A549 (cell line): ENCODE measurements around the gene UGT1A9. TPM values are rescaled to one million over a fixed set of nuclear protein-coding genes. Genes with fewer than 3 reads are reported as not detected.

Experiments
- ATAC-seq, 2 experiments: fragments of 200-7000 bp in 1 of 2; fragments of >200 bp in 1 of 2; cut with Nextera tagmentation in 1 of 2; cut with Tn5 transposase in 1 of 2; 3 replicates each; pipeline versions ENCODE4 v1.8.0 to v1.9.1; 2018 to 2020; ENCODE audit warnings: mild to moderate bottlenecking in 1 of 2, moderate library complexity in 1 of 2
- CTCF ChIA-PET: fragments of 300-600 bp; sonication (Branson Sonifier 250); formaldehyde crosslinking; extraction: SDS; loops from one replicate; lab custom pipeline; 2021; ENCODE audit warnings: antibody characterized with exemption, inconsistent platforms; lab: Yijun Ruan, JAX
- POLR2A ChIA-PET: fragments of 350-600 bp; formaldehyde crosslinking; extraction: SDS; loops from one replicate; lab custom pipeline; 2021; ENCODE audit warnings: antibody characterized with exemption, inconsistent platforms; lab: Yijun Ruan, JAX
- DNase-seq, 2 experiments: peaks; one replicate each; pipeline versions ENCODE4 v3.0.0 to v3.0.0-alpha.2; 2011 to 2016; ENCODE audit warnings: low read depth in 1 of 2, low spot score in 1 of 2
- FAIRE-seq: peaks from 2 replicates; lab custom pipeline; 2011; peaks lifted over from hg19 to GRCh38; lab: Jason Lieb, UNC
- H3K27ac ChIP-seq, 2 experiments: fragments of >200 bp; sonication (Bioruptor Twin); formaldehyde crosslinking; 3 replicates each; pipeline ENCODE4 v1.5.1; 2016 to 2017
- H3K4me1 ChIP-seq: fragments of >200 bp; sonication (Bioruptor Twin); formaldehyde crosslinking; 3 replicates; pipeline ENCODE4 v1.6.1; 2016
- H3K4me2 ChIP-seq: fragments of >200 bp; sonication (Bioruptor Twin); formaldehyde crosslinking; 3 replicates; pipeline ENCODE4 v1.6.1; 2016
- H3K4me3 ChIP-seq: fragments of >200 bp; sonication (Bioruptor Twin); formaldehyde crosslinking; 3 replicates; pipeline ENCODE4 v1.5.1; 2016
- H3K9me3 ChIP-seq: fragments of >200 bp; sonication (Bioruptor Twin); formaldehyde crosslinking; 3 replicates; pipeline ENCODE4 v1.6.1; 2016
- BCL3 ChIP-seq: fragments of >200 bp; sonication (Bioruptor Twin); formaldehyde crosslinking; IDR thresholded peaks from 3 replicates; pipeline ENCODE4 v1.6.1; 2016
- BHLHE40 ChIP-seq: IDR thresholded peaks from 2 replicates; pipeline ENCODE4 v1.6.1; 2012; ENCODE audit warnings: low read depth, low read length, inconsistent platforms
- CHD4 ChIP-seq: fragments of 200-600 bp; sonication (generic); IDR thresholded peaks from 2 replicates; pipeline ENCODE4 v1.6.1; 2016; ENCODE audit warnings: antibody characterized with exemption, mild to moderate bottlenecking, borderline replicate concordance
- EHF ChIP-seq: fragments of 250-450 bp; sonication (Bioruptor Pico); IDR thresholded peaks from 2 replicates; pipeline ENCODE4 v1.5.0; 2020; ENCODE audit warnings: mild to moderate bottlenecking
- FOSB ChIP-seq: fragments of 250-450 bp; sonication (Bioruptor Pico); IDR thresholded peaks from 2 replicates; pipeline ENCODE4 v1.5.0; 2020; ENCODE audit warnings: mild to moderate bottlenecking, moderate library complexity
- FOXS1 ChIP-seq: fragments of 250-450 bp; sonication (Bioruptor Pico); IDR thresholded peaks from 2 replicates; pipeline ENCODE4 v1.5.0; 2020; ENCODE audit warnings: mild to moderate bottlenecking, moderate library complexity
- GATA3 ChIP-seq: IDR thresholded peaks from 2 replicates; pipeline ENCODE4 v1.6.1; 2012; ENCODE audit warnings: borderline replicate concordance
- HEYL ChIP-seq: fragments of 250-450 bp; sonication (Bioruptor Pico); IDR thresholded peaks from 2 replicates; pipeline ENCODE4 v1.8.0; 2021; ENCODE audit warnings: mild to moderate bottlenecking, moderate library complexity
- KDM5A ChIP-seq: fragments of 200-600 bp; sonication (generic); IDR thresholded peaks from 2 replicates; pipeline ENCODE4 v1.6.1; 2016; ENCODE audit warnings: antibody characterized with exemption, mild to moderate bottlenecking
- NFE2L2 ChIP-seq: fragments of 150-350 bp; conservative IDR thresholded peaks from 2 replicates; pipeline ENCODE4 v1.6.1; 2014; ENCODE audit warnings: low read length
- NPAS2 ChIP-seq: fragments of 250-450 bp; sonication (Bioruptor Pico); IDR thresholded peaks from 2 replicates; pipeline ENCODE4 v1.8.0; 2022; ENCODE audit warnings: mild to moderate bottlenecking, moderate library complexity, borderline replicate concordance
- PHF8 ChIP-seq: fragments of 200-600 bp; sonication (generic); IDR thresholded peaks from 2 replicates; pipeline ENCODE4 v1.6.1; 2016; ENCODE audit warnings: low read depth, mild to moderate bottlenecking, antibody characterized with exemption, moderate library complexity, borderline replicate concordance
- POLR2AphosphoS2 ChIP-seq: conservative IDR thresholded peaks from 2 replicates; pipeline ENCODE4 v1.6.1; 2012; ENCODE audit warnings: low read length, improper control_type of control experiment, inconsistent platforms
- TFCP2L1 ChIP-seq: fragments of 250-450 bp; sonication (Bioruptor Pico); IDR thresholded peaks from 2 replicates; pipeline ENCODE4 v1.5.0; 2021; ENCODE audit warnings: mild to moderate bottlenecking
- ZC3H11A ChIP-seq: fragments of 450-650 bp; IDR thresholded peaks from 2 replicates; pipeline ENCODE4 v1.6.1; 2014; ENCODE audit warnings: antibody characterized with exemption, mild to moderate bottlenecking
- ZNF302 ChIP-seq: fragments of 250-450 bp; sonication (Bioruptor Pico); IDR thresholded peaks from 2 replicates; pipeline ENCODE4 v1.9.0; 2021; ENCODE audit warnings: inconsistent platforms, mild to moderate bottlenecking, moderate library complexity
- ZSCAN20 ChIP-seq: fragments of 250-450 bp; sonication (Bioruptor Pico); IDR thresholded peaks from 2 replicates; pipeline ENCODE4 v1.8.0; 2022; ENCODE audit warnings: mild to moderate bottlenecking, moderate library complexity
- WGBS: methylation state at CpG from one replicate; pipeline ENCODE4 v1.1.6; 2017; ENCODE audit errors: missing lambda C conversion rate; 5-methylcytosine and 5-hydroxymethylcytosine counted together
- polyA plus RNA-seq, 4 experiments: library from polyadenylated mRNA; depleted of rRNA in 3 of 4; stranded (reverse); fragments of >200 nt; fragmentation: RNase III in 1 of 4; extraction: RNeasy Plus Mini Kit Qiagen cat#74134 plus additional on column Dnase treatment in 1 of 4; gene quantifications; 2 replicates in 3 of 4; 3 replicates in 1 of 4; pipeline ENCODE4 v1.2.3, GENCODE V29; 2011 to 2017
- TF ChIP-seq, protein P1 (sequence below): fragments of 200-600 bp; sonication (generic); IDR thresholded peaks from 2 replicates; pipeline ENCODE4 v1.6.1; 2016; ENCODE audit warnings: antibody characterized with exemption, mild to moderate bottlenecking, moderate library complexity

Gene UGT1A9
- polyA plus RNA-seq, 2 of the 4 experiments (the other 2 are of a cell fraction) = 11.0 to 13.1 TPM

DNA sequence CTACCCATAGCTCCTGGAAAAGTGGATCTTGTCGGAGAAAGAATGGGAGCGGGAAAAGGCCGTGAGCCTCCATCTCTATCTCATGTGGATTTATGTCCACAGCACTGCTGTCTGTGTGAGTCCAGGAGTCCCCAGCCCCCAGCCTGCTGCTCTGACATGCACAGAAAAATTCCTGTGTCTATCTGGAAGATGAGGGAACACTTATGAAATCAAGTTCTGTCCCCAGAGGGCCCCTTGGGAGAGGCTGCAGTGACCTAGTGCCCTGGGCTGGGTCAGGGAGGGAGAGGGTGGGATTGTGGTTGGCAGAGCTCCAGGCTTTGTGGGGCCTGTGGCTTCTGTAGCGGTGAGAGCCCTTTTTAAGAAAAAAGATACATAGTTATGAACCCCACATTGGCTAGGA lies 145.1 kb downstream of the UGT1A9 start:
- H3K4me2 ChIP-seq = no peak overlapping the region
- no peak for DNase-seq
- peaks cover 24% of the 10 kb centered on the region for H3K4me1 ChIP-seq
- peak overlapping the region; percentile 4 to 81; a peak in 5 of 6 replicates for H3K27ac ChIP-seq
- ATAC-seq = no peak
- H3K4me3 ChIP-seq = no peak overlapping the region
- no peaks in the 10 kb centered on the region for H3K9me3 ChIP-seq
- FAIRE-seq = no peak
- TF ChIP-seq KDM5A = no peak
- no peak for TF ChIP-seq FOSB (CRISPR knock-in tag)
- no peak for TF ChIP-seq PHF8
- TF ChIP-seq HEYL (CRISPR knock-in tag) = no peak
- TF ChIP-seq ZSCAN20 = no peak
- no peak for TF ChIP-seq BCL3
- no peak for TF ChIP-seq CHD4
- TF ChIP-seq, protein P1, sequence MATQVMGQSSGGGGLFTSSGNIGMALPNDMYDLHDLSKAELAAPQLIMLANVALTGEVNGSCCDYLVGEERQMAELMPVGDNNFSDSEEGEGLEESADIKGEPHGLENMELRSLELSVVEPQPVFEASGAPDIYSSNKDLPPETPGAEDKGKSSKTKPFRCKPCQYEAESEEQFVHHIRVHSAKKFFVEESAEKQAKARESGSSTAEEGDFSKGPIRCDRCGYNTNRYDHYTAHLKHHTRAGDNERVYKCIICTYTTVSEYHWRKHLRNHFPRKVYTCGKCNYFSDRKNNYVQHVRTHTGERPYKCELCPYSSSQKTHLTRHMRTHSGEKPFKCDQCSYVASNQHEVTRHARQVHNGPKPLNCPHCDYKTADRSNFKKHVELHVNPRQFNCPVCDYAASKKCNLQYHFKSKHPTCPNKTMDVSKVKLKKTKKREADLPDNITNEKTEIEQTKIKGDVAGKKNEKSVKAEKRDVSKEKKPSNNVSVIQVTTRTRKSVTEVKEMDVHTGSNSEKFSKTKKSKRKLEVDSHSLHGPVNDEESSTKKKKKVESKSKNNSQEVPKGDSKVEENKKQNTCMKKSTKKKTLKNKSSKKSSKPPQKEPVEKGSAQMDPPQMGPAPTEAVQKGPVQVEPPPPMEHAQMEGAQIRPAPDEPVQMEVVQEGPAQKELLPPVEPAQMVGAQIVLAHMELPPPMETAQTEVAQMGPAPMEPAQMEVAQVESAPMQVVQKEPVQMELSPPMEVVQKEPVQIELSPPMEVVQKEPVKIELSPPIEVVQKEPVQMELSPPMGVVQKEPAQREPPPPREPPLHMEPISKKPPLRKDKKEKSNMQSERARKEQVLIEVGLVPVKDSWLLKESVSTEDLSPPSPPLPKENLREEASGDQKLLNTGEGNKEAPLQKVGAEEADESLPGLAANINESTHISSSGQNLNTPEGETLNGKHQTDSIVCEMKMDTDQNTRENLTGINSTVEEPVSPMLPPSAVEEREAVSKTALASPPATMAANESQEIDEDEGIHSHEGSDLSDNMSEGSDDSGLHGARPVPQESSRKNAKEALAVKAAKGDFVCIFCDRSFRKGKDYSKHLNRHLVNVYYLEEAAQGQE = no peak
- no peak for TF ChIP-seq ZNF302 (CRISPR knock-in tag)
- no peak for TF ChIP-seq GATA3
- no peak for TF ChIP-seq NPAS2 (CRISPR knock-in tag)
- no peak for TF ChIP-seq ZC3H11A
- TF ChIP-seq POLR2AphosphoS2 = no peak
- TF ChIP-seq NFE2L2 = no peak
- TF ChIP-seq, all 56 proteins: peak for 0
- POLR2A ChIA-PET = no interaction called here
- WGBS = 92% methylated on average over 4 of the region's 4 CpGs
- CTCF ChIA-PET = interaction anchor here (1.0 to 1.1 kb wide), 2 partner anchors 16 to 22 kb away, joined by 3 read pairs; no protein-coding TSS in a partner anchor

- ATAC-seq = no peak
- H3K4me1 ChIP-seq = peaks cover 22% of the 10 kb centered on the region
- POLR2A ChIA-PET = no interaction called here
- CTCF ChIA-PET = interaction anchor here (1.1 kb wide), 1 partner anchor 15 kb away, joined by 3 read pairs; no protein-coding TSS in a partner anchor
- H3K27ac ChIP-seq = peak overlapping the region; percentile 51 to 81
- DNase-seq = no peak
- TF ChIP-seq BHLHE40 (no peak), NFE2L2 (no peak), FOXS1 (CRISPR knock-in tag) (no peak), TFCP2L1 (CRISPR knock-in tag) (no peak), EHF (no peak)
- no peak for FAIRE-seq
- 82% methylated on average over 3 of the region's 3 CpGs for whole genome bisulfite sequencing
- no peak overlapping the region for H3K4me3 ChIP-seq
- H3K9me3 ChIP-seq = no peaks in the 10 kb centered on the region
- no peak overlapping the region for H3K4me2 ChIP-seq
Measured at GRCh38 chr2:233817361-233817911, 145.7 kb downstream of the UGT1A9 start.

DNA sequence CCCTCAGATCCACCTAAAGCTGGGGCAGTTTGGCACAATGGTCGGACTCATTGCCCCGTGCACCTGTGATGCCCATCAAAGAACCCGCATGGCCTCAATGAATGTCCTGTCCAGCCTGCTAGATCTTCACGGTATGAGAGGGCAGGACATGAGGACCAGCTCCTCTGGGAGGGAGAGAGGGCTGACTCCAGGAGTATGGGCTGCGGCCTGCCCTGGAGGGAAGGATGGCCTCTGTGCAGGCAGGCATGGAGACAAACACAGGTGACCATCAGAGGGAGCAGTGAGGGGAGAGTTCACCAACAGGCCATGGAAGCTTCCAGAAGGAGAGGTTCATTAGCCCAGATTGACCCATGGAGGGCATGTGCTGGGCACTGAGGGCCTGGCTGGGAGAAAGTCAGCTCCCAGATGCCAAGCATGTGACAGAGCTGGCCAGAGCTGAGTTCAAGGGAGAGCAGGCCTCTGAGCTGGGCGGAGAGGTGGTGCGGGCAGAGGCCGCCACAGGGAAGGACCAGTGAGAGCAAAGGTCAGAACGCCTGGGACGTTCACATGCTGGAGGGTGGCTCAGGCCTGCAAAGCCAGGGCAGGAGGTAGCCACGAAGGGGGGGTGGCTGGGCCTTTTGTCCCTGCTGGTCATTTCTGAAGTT lies 146.4 kb downstream of the UGT1A9 start:
- POLR2A ChIA-PET = no interaction called here
- ATAC-seq (no peak), FAIRE-seq (no peak), DNase-seq (no peak)
- no peak overlapping the region for H3K4me3 ChIP-seq
- 88% methylated on average over 11 of the region's 11 CpGs for WGBS
- no peaks in the 10 kb centered on the region for H3K9me3 ChIP-seq
- peak overlapping the region; percentile 51 to 81; a peak in 5 of 6 replicates for H3K27ac ChIP-seq
- CTCF ChIA-PET = interaction anchor here (1.1 to 1.2 kb wide), 2 partner anchors 14 to 15 kb away, joined by 3 read pairs; no protein-coding TSS in a partner anchor
- TF ChIP-seq HEYL (CRISPR knock-in tag) = no peak
- peaks cover 25% of the 10 kb centered on the region for H3K4me1 ChIP-seq
- no peak overlapping the region for H3K4me2 ChIP-seq
